ENCODE results near the gene MBD5. TPM values are rescaled to one million over a fixed set of nuclear protein-coding genes. Genes with fewer than 3 reads are reported as not detected.
"Not testable (repeated sequence)": the region's sequence is repeated elsewhere in the genome, so short reads cannot be mapped to it uniquely, and the experiment has no call there.

Gene MBD5
- polyA plus RNA-seq (ENCODE audit: insufficient read depth in 1 of 5, insufficient read length in 5 of 5, low replicate concordance in 1 of 5) = 10 to 100 TPM; 30.5 to 55.6 (median 52.5) TPM
- long read RNA-seq, donor 1, full-length matches to known transcripts = 5 of 5 reads
- long read RNA-seq, donor 1, partial matches to known transcripts = 0 of 5 reads
- long read RNA-seq, donor 1, other reads (novel, unspliced or antisense) = 0 of 5 reads
- long read RNA-seq, donor 2, full-length matches to known transcripts = 2 of 2 reads
- long read RNA-seq, donor 2, partial matches to known transcripts = 0 of 2 reads
- long read RNA-seq, donor 2, other reads (novel, unspliced or antisense) = 0 of 2 reads
- long read RNA-seq, donor 3, full-length matches to known transcripts = 5 of 5 reads
- long read RNA-seq, donor 3, partial matches to known transcripts = 0 of 5 reads
- long read RNA-seq, donor 3, other reads (novel, unspliced or antisense) = 0 of 5 reads
- long read RNA-seq, donor 4 = 0 reads
- long read RNA-seq, donor 5, full-length matches to known transcripts = 5 of 5 reads
- long read RNA-seq, donor 5, partial matches to known transcripts = 0 of 5 reads
- long read RNA-seq, donor 5, other reads (novel, unspliced or antisense) = 0 of 5 reads
- long read RNA-seq, donor 6, full-length matches to known transcripts = 7 of 12 reads
- long read RNA-seq, donor 6, partial matches to known transcripts = 5 of 12 reads
- long read RNA-seq, donor 6, other reads (novel, unspliced or antisense) = 0 of 12 reads
- long read RNA-seq, donor 7, full-length matches to known transcripts = 4 of 4 reads
- long read RNA-seq, donor 7, partial matches to known transcripts = 0 of 4 reads
- long read RNA-seq, donor 7, other reads (novel, unspliced or antisense) = 0 of 4 reads
- long read RNA-seq, donor 8, full-length matches to known transcripts = 2 of 2 reads
- long read RNA-seq, donor 8, partial matches to known transcripts = 0 of 2 reads
- long read RNA-seq, donor 8, other reads (novel, unspliced or antisense) = 0 of 2 reads

DNA sequence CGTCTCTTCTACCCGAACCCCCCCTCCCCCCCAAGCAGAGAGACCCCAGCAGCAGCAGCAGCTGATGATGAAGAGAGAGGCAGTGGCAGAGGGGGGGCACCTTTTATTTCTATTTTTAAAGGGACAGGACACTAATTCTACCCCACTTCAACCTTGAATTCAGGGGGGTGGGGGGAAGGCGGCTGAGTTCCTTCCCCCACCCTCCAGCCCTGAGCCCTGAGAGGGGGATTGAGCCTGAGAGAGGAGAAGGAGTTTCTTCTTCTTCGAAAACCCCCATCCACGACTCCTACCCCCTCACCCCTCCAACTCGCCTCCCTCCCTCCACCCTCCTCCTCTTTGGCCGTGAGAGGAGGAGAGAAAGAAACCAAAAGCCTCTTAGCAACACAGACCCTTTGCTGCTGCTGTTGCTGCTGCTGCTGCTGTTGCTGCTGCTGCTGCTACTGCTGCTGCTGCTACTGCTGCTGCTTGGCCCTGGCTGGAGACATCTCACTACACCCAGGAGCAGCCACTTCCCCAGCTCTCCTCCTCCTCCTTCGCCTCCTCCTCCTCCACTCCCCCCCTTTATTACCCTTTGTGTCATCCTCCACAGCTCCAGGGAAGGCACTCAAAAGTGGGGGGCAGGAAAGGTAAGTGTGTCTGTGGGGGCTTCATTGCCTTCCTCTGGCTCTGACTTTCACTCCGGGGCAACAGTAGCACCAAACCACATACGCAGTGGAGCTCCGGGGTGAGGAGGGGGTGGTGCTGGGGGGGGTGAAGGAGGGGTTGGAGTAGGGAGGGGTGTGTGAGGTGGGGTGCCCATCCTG, at the start of gene MBD5:
MBD5 (plus strand) TSS at position 33 of the 803 bp plus-strand sequence.
- no peak for DNase-seq

DNA sequence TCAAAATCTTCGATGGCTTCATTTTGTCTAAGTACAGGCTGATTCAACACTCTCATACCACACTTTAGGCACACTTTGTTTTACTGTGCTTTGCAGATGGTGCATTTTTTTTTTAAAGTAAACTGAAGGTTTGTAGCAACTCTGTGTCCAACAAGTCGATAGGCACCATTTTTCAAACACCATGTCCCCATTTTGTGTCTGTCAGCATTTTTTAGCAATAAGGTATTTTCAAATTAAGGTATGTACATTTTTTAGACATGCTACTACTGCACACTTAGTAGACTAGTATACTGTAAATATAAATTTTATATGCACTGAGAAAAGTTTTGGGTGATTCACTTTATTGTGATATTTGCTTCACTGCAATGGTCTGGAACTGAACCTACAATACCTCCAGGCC, 44.8 kb upstream of the MBD5 start:
- no peak for DNase-seq

DNA sequence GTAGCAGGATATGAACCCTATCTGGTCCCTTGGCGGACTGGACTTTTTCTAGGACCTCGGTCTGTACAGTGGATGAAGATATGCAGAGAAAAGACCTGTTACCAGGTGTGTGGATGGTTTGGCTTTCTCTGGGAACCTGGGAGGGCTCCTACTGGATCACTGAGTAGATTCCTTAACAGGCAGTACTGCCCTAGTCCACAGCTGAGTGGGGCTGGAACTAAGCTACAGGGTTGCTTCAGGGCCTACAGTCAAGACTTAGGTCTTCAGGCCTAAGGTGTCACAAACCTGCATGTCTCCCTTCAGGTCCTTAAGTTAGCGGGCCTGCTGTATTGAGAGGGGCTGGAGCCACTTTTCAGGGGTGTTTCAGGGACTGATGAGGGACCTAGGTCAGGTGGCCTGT, 43.2 kb upstream of the MBD5 start:
- no peak for DNase-seq

DNA sequence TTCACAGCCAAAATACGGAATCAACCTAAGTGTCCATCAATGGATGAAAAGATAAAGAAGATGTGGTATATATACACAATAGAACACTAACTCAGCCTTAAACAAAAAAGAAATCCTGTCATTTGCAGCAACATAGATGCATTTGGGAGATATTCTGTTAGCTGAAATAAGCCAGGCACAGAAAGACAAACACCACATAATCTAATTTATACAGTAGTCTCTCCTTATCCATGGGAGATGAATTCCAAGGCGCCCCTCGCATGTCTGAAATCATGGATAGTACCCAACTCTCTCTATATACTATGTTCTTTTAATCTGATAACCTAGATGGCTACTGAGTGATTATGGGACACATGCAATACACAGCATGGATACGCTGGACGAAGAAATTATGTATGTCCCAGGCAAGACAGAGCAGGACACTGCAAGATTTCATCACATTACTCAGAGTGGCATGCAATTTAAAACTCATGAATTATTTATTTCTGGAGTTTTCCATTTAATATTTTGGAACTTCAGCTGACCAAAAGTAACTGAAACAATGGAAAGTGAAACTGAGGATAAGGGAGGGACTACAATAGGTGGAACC, 39.9 kb upstream of the MBD5 start:
- no peak for DNase-seq

DNA sequence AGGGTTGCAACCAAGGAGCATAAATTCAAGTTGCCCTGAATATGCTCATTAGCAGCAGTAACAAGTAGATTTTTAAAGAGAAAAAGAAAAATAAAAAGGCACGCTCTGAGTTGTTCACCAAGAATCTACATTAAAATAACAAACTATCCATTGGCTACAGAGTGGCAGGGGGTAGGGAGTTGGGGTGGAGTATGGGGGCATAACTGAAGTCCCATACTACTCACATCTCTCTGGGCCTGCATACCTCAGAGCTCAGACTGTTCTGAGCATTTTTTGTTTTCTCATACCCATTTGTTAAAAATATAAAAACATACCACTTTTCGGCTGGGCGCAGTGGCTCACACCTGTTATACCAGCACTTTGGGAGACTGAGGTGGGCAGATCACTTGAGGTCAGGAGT, 31.8 kb upstream of the MBD5 start:
- DNase-seq = no peak

DNA sequence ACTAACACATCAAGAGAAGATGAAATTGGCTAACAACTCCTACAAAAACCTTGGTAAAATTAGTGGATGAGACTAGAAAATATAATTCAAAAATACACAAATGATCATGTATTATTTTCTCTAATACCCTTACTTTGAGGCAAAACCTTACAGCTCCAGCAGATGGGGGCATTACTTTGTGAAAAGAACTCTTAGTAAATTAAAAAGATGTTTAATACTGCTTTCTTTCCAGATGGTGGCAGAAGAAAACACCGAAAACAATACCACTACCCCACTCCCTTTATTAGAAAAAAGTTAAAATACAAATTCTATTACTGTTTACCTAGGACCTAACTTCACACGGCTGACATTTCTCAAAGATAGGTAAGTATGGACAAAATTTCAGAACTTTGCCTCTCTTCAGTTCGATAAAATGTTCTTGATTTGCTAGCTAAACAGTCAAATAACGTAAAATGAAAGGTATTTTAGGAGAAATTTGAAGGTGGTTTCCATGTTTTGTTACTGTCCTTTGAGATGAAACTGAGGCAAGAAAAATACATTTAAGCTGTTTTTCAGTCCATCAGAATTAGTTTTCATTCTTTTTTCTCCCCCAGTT, 31.0 kb upstream of the MBD5 start:
- DNase-seq = peak; percentile 12 to 44

DNA sequence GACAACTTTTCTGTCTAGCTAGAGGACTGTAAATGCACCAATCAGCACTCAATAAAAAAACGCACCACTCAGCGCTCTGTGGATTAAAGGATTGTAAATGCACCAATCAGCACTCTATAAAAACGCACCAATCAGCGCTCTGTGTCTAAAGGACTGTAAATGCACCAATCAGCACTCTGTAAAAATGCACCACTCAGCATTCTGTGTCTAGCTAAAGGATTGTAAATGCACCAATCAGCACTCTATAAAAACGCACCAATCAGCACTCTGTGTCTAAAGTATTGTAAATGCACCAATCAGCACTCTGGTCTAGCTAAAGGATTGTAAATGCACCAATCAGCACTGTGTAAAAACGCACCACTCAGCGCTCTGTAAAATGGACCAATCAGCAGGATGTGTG, 25.9 kb upstream of the MBD5 start:
- not testable (repeated sequence) for DNase-seq

DNA sequence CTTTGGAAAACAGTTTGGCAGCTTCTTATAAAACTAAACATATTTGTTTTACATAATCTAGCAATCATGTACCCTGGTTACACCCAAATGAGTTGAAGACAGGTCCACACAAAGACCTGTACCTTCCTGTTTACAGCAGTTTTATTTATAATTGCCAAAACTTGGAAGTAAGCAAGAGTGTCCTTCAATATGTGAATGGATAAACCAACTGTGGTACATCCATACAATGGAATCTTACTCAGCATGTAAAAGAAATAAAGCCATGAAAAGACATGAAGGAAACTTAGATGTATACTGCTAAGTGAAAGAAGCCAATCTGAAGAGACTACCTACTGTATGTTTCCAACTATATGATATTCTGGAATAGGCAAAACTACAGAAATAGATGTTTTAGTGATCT, 24.1 kb upstream of the MBD5 start:
- no peak for DNase-seq

DNA sequence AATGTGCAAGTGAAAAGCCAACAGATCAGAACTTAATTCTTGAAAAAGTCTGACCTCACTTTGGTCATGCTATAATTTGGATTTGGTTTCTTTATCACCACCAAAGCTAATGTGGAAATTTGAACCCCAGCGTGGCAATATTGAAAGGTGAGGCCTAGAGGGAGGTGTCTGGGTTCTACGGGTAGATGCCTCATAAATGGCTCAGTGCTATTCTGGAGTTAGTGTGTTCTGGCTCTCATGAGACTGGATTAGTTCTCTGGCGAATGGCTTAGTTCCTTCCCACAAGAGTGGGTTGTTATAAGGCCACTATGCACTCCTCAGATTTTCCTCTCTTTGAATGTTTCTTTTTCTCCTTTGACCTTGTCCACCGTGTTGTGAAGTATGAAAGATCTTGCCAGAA, 22.7 kb upstream of the MBD5 start:
- DNase-seq = no peak

DNA sequence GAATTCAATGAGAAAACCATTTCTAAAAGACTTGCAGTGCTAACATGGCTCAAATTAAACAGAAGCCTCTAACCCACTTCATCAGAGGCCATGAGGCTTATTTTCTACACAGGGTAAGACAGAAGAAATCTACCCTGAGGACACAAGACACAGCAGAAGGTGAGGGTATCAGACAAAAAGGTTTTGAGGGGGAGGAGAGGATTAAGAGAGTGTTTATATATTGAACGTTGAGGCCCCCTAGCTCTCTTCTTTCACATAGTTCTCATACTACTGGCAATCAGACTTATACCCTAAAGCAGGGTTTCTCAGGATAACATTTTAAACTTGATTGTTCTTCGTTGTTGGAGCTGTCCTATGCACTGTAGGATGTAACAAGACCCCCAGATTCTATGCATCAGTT, 21.8 kb upstream of the MBD5 start:
- no peak for DNase-seq

DNA sequence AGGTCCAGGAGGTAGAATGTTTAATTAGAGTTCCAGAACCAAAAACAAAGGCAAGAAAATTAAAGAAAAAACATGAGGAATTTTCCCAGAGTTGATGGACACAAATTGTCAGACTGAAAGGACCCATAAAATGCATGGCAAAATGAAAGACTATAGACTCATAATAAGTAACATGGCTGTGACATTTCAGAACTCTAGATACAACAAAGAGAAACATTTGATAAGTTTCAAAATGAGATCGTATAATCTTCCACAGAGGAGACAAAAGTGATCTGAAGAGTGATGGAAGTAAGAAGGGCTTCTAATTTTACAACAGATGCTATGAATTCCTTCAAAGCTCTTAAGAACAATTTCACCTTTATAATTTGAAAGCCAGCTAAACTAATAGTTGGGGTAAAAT, 20.8 kb upstream of the MBD5 start:
- no peak for DNase-seq

DNA sequence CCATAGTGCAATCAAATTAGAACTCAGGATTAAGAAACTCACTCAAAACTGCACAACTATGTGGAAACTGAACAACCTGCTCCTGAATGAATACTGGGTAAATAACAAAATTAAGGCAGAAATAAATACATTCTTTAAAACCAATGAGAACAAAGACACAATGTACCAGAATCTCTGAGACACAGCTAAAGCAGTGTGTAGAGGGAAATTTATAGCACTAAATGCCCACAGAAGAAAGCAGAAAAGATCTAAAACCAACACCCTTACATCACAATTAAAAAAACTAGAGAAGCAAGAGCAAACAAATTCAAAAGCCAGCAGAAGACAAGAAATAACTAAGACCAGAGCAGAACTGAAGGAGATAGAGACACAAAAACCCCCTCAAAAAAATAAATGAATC, 18.5 kb upstream of the MBD5 start:
- not testable (repeated sequence) for DNase-seq

DNA sequence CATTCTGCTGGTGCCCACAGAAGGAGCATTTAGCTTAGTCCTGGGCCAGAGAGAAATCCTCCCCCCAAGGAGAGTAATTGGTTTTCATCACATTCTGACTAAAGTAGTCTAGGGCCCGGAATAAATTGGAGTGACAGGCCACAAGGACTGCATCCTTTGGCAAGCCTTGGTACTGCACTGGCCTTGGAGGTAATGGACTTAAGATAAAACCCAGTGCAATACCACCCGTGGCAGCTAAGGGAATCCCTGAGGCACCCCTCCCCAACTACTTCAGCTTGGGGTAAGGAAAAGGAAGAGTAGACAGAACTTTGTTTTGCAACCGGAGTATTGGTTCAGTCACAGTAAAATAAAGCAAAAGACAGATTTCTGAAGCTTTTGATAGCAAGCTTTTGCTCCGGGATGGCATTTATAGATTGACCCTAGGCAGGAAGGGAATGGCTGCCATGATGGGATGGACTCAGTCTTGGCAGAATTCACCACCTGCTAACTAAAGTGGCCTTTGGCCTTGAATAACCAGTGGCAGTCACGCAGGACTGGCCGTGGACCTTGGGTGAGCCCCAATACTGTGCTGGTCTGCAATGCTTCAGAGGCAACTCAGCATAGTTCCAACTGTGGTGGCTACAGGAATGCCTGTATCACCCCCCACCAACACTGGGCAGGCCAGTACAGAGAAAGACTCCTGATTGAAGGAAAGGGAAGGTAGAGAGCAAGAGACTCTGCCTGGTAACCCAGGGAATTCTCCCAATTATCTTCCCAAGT, 14.5 kb upstream of the MBD5 start:
- no peak for DNase-seq

DNA sequence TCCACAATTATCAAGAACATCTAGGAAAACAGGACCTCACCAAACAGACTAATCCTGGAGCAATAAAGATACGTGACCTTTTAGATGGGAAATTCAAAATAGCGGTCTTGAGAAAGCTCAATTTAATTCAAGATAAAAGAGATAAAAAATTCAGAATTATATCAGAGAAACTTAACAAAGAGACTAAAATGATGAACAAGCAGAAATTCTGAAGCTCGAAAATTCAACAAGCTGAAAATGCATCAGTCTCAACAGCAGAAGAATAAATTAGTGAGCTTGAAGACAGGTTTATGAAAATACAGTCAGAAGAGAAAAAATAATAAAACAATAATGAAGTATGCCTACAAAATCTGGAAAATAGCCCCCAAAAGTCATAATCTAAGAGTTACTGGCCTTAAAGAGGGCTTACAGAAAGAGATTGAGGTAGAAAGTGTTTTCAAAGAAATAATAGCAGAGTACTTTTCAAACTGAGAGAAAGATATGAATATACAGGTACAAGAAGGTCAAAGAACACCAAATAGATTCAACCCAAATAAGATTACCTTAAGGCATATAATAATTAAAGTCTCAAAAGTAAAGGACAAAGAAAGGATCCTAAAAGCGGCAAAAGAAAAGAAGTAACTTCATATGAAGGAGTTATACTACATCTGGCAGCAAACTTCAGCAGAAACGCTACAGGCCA, 13.5 kb upstream of the MBD5 start:
- no peak for DNase-seq

DNA sequence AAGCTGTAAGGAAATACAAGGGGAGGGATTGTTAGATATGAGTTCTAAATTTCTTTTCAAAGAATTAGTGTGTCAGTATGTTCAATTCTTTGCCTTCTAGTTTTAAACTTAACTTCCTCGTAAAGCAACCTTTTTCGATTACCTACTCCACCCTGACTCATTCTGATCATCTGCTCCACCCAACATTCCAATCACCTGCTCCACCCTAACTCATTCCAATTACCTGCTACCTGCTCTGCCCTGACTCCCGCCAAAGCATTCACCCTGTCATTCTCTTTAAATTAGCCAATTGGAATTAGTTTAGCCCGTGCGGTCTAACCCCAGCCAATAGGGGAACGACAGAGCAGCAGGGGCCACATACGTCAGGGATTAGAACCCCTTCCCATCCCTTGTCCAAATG, 12.5 kb upstream of the MBD5 start:
- DNase-seq = not testable (repeated sequence)

DNA sequence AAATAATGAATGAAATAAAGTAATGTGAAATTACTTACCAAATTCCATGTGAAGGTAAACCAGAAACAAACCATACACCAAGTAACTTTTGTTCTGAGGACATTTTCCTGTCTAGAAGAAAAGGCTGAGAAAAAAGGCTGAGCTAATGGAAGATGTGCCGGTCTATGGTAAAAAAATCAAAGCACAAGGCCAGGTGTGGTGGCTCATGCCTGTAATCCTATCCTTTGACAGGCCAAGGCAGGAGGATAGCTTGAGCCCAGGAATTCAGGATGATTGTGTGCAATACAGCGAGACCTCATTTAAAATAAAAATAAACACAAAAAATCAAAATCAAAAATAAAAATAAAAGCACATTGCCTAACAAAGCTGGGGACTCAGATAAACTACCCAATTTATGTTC, 7.0 kb upstream of the MBD5 start:
- DNase-seq = no peak

DNA sequence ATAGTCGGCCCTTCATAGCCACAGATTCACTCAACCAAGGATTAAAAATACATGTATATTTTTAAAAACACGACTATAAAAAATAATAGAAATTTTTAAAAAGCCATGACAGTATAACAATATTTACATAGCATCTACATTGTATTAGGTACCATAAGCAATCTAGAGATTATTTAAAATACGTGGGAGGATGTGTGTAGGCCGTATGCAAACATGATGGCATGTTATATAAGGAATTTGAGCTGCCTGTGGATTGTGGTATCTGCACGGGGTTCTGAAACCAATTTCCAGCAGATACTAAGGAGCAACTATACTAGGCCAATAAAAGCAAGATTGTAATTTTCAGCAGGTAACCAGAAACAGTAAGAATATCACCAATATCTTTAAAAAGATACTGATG, 6.3 kb upstream of the MBD5 start:
- no peak for DNase-seq

DNA sequence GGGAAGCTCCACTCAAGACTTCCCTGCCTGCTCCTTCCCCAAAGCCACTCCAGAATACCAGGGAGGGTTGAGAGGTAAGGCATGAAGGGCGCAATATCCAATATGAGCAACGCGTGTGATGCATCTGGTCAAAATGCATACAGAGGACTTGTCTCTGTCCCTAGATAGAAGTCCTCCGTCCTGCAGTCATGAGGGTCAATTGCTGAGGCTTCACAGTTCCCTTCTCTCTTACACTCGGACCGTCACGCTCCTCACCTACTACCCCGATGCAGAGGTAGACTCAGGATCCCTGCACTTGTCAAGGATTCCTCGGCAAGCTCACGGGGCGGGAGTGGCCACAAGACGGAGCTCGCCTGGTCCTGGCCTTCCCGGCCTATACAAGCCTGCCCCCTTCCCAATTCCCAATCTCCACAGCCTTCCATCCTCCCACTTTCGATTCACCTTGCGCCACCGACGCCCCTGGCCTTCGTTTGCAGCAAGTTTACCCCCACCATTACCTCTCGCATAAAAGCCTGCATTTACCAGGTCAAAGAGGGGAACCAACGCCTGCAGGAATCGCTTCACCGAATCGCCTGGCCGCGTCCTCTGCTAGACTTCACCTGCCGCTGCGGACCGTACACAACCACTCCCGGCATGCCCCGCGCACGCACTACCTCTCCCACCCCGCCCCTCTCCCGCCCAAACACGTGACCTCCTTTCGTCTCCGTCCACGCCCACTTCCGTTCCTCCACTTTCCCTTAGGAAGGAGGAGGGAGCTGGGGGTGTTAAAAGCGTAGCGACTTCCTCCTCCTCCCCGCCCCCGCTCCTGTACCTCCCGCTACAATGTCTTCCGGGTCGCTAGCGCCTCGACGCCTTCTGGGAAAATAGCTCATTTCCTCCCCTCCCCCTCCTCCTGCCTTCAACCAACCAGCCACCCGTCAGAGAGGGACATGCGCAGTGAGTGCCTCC, 506 bp upstream of the MBD5 start, which contains the start of gene ORC4:
ORC4 (minus strand) TSS at position 627 of the 948 bp plus-strand sequence. CDS start 44,779 bp downstream, outside the sequence.
- peak; percentile 99 to 100 for DNase-seq
